ENCODE data around the gene GAB1.

GAB1 gene

GRCh38 chr4:143356493-143356892 is 19.8 kb downstream of the GAB1 start:
- no peaks in the 10 kb centered on the region for H3K9me3 ChIP-seq (ENCODE audit: control insufficient read depth in 1 of 2, low read length in 2 of 2)
- peaks cover 65 to 89% of the 10 kb centered on the region in 2 donors for H3K4me1 ChIP-seq (ENCODE audit: control insufficient read depth in 1 of 2, insufficient read depth in 2 of 2, low read length in 2 of 2)
- no peaks in the 10 kb centered on the region for H3K27me3 ChIP-seq (ENCODE audit: control insufficient read depth in 1 of 2, insufficient read depth in 2 of 2, low read length in 2 of 2)
- no peak overlapping the region for H3K9ac ChIP-seq (ENCODE audit: low read depth in 1 of 2, low read length in 2 of 2)
- no peak overlapping the region for H3K27ac ChIP-seq (ENCODE audit: low read depth, low read length)
- no peak overlapping the region for H3K4me3 ChIP-seq (ENCODE audit: low read depth in 1 of 2, low read length in 2 of 2)
- H3K36me3 ChIP-seq (ENCODE audit: control insufficient read depth in 1 of 2, insufficient read depth in 2 of 2, low read length in 2 of 2), result no peaks in the 10 kb centered on the region

- no peaks in the 10 kb centered on the region for H3K36me3 ChIP-seq (ENCODE audit: control insufficient read depth in 1 of 2, insufficient read depth in 2 of 2, low read length in 2 of 2)
- H3K4me3 ChIP-seq (ENCODE audit: low read depth in 1 of 2, low read length in 2 of 2), result no peak overlapping the region
- H3K27ac ChIP-seq (ENCODE audit: low read depth, low read length), result no peak overlapping the region
- H3K4me1 ChIP-seq (ENCODE audit: control insufficient read depth in 1 of 2, insufficient read depth in 2 of 2, low read length in 2 of 2), result peaks cover 64 to 89% of the 10 kb centered on the region in 2 donors
- H3K9ac ChIP-seq (ENCODE audit: low read depth in 1 of 2, low read length in 2 of 2), result peak overlapping the region in 1 of 2 donors; percentile 22
- no peaks in the 10 kb centered on the region for H3K27me3 ChIP-seq (ENCODE audit: control insufficient read depth in 1 of 2, insufficient read depth in 2 of 2, low read length in 2 of 2)
- H3K9me3 ChIP-seq (ENCODE audit: control insufficient read depth in 1 of 2, low read length in 2 of 2), result no peaks in the 10 kb centered on the region
Measured at GRCh38 chr4:143357161-143357845, 20.6 kb downstream of the GAB1 start.

GRCh38 chr4:143358419-143358818 is 21.7 kb downstream of the GAB1 start:
- Histone ChIP-seq H3K27ac (ENCODE audit: low read depth, low read length) (peak overlapping the region; percentile 13), H3K4me3 (ENCODE audit: low read depth in 1 of 2, low read length in 2 of 2) (peak overlapping the region; percentile 6 to 45), H3K36me3 (ENCODE audit: control insufficient read depth in 1 of 2, insufficient read depth in 2 of 2, low read length in 2 of 2) (no peaks in the 10 kb centered on the region), H3K4me1 (ENCODE audit: control insufficient read depth in 1 of 2, insufficient read depth in 2 of 2, low read length in 2 of 2) (peaks cover 54 to 85% of the 10 kb centered on the region in 2 donors), H3K9me3 (ENCODE audit: control insufficient read depth in 1 of 2, low read length in 2 of 2) (no peaks in the 10 kb centered on the region), H3K9ac (ENCODE audit: low read depth in 1 of 2, low read length in 2 of 2) (no peak overlapping the region), H3K27me3 (ENCODE audit: control insufficient read depth in 1 of 2, insufficient read depth in 2 of 2, low read length in 2 of 2) (no peaks in the 10 kb centered on the region)

- peak overlapping the region; percentile 6 to 47 for H3K4me3 ChIP-seq (ENCODE audit: low read depth in 1 of 2, low read length in 2 of 2)
- peak overlapping the region; percentile 77 for H3K27ac ChIP-seq (ENCODE audit: low read depth, low read length)
- peaks cover 50 to 80% of the 10 kb centered on the region in 2 donors for H3K4me1 ChIP-seq (ENCODE audit: control insufficient read depth in 1 of 2, insufficient read depth in 2 of 2, low read length in 2 of 2)
- H3K36me3 ChIP-seq (ENCODE audit: control insufficient read depth in 1 of 2, insufficient read depth in 2 of 2, low read length in 2 of 2), result no peaks in the 10 kb centered on the region
- peak overlapping the region in 1 of 2 donors; percentile 4 for H3K9ac ChIP-seq (ENCODE audit: low read depth in 1 of 2, low read length in 2 of 2)
- H3K27me3 ChIP-seq (ENCODE audit: control insufficient read depth in 1 of 2, insufficient read depth in 2 of 2, low read length in 2 of 2), result no peaks in the 10 kb centered on the region
- H3K9me3 ChIP-seq (ENCODE audit: control insufficient read depth in 1 of 2, low read length in 2 of 2), result no peaks in the 10 kb centered on the region
Measured at GRCh38 chr4:143358923-143359643, 22.4 kb downstream of the GAB1 start.

GRCh38 chr4:143359644-143360193 is 23.0 kb downstream of the GAB1 start:
- peak overlapping the region; percentile 77 for H3K27ac ChIP-seq (ENCODE audit: low read depth, low read length)
- peak overlapping the region; percentile 6 to 47 for H3K4me3 ChIP-seq (ENCODE audit: low read depth in 1 of 2, low read length in 2 of 2)
- H3K36me3 ChIP-seq (ENCODE audit: control insufficient read depth in 1 of 2, insufficient read depth in 2 of 2, low read length in 2 of 2), result no peaks in the 10 kb centered on the region
- H3K9ac ChIP-seq (ENCODE audit: low read depth in 1 of 2, low read length in 2 of 2), result peak overlapping the region in 1 of 2 donors; percentile 4
- peaks cover 50 to 75% of the 10 kb centered on the region in 2 donors for H3K4me1 ChIP-seq (ENCODE audit: control insufficient read depth in 1 of 2, insufficient read depth in 2 of 2, low read length in 2 of 2)
- H3K9me3 ChIP-seq (ENCODE audit: control insufficient read depth in 1 of 2, low read length in 2 of 2), result no peaks in the 10 kb centered on the region
- no peaks in the 10 kb centered on the region for H3K27me3 ChIP-seq (ENCODE audit: control insufficient read depth in 1 of 2, insufficient read depth in 2 of 2, low read length in 2 of 2)

- Histone ChIP-seq H3K4me1 (ENCODE audit: control insufficient read depth in 1 of 2, insufficient read depth in 2 of 2, low read length in 2 of 2) (peaks cover 39 to 62% of the 10 kb centered on the region in 2 donors), H3K27ac (ENCODE audit: low read depth, low read length) (no peak overlapping the region), H3K9me3 (ENCODE audit: control insufficient read depth in 1 of 2, low read length in 2 of 2) (no peaks in the 10 kb centered on the region), H3K27me3 (ENCODE audit: control insufficient read depth in 1 of 2, insufficient read depth in 2 of 2, low read length in 2 of 2) (no peaks in the 10 kb centered on the region), H3K36me3 (ENCODE audit: control insufficient read depth in 1 of 2, insufficient read depth in 2 of 2, low read length in 2 of 2) (no peaks in the 10 kb centered on the region), H3K4me3 (ENCODE audit: low read depth in 1 of 2, low read length in 2 of 2) (no peak overlapping the region), H3K9ac (ENCODE audit: low read depth in 1 of 2, low read length in 2 of 2) (no peak overlapping the region)
Measured at GRCh38 chr4:143360838-143361625, 24.4 kb downstream of the GAB1 start.

GRCh38 chr4:143362349-143363046 is 25.8 kb downstream of the GAB1 start:
- Histone ChIP-seq H3K36me3 (ENCODE audit: control insufficient read depth in 1 of 2, insufficient read depth in 2 of 2, low read length in 2 of 2) (no peaks in the 10 kb centered on the region), H3K27ac (ENCODE audit: low read depth, low read length) (no peak overlapping the region), H3K9me3 (ENCODE audit: control insufficient read depth in 1 of 2, low read length in 2 of 2) (no peaks in the 10 kb centered on the region), H3K9ac (ENCODE audit: low read depth in 1 of 2, low read length in 2 of 2) (no peak overlapping the region), H3K4me1 (ENCODE audit: control insufficient read depth in 1 of 2, insufficient read depth in 2 of 2, low read length in 2 of 2) (peaks cover 32 to 47% of the 10 kb centered on the region in 2 donors), H3K4me3 (ENCODE audit: low read depth in 1 of 2, low read length in 2 of 2) (no peak overlapping the region), H3K27me3 (ENCODE audit: control insufficient read depth in 1 of 2, insufficient read depth in 2 of 2, low read length in 2 of 2) (no peaks in the 10 kb centered on the region)

GRCh38 chr4:143363332-143363731 is 26.7 kb downstream of the GAB1 start:
- Histone ChIP-seq H3K4me1 (ENCODE audit: control insufficient read depth in 1 of 2, insufficient read depth in 2 of 2, low read length in 2 of 2) (peaks cover 31 to 44% of the 10 kb centered on the region in 2 donors), H3K27me3 (ENCODE audit: control insufficient read depth in 1 of 2, insufficient read depth in 2 of 2, low read length in 2 of 2) (no peaks in the 10 kb centered on the region), H3K9ac (ENCODE audit: low read depth in 1 of 2, low read length in 2 of 2) (no peak overlapping the region), H3K9me3 (ENCODE audit: control insufficient read depth in 1 of 2, low read length in 2 of 2) (no peaks in the 10 kb centered on the region), H3K27ac (ENCODE audit: low read depth, low read length) (no peak overlapping the region), H3K4me3 (ENCODE audit: low read depth in 1 of 2, low read length in 2 of 2) (no peak overlapping the region), H3K36me3 (ENCODE audit: control insufficient read depth in 1 of 2, insufficient read depth in 2 of 2, low read length in 2 of 2) (no peaks in the 10 kb centered on the region)

- Histone ChIP-seq H3K9ac (ENCODE audit: low read depth in 1 of 2, low read length in 2 of 2) (no peak overlapping the region), H3K27me3 (ENCODE audit: control insufficient read depth in 1 of 2, insufficient read depth in 2 of 2, low read length in 2 of 2) (no peaks in the 10 kb centered on the region), H3K9me3 (ENCODE audit: control insufficient read depth in 1 of 2, low read length in 2 of 2) (no peaks in the 10 kb centered on the region), H3K4me1 (ENCODE audit: control insufficient read depth in 1 of 2, insufficient read depth in 2 of 2, low read length in 2 of 2) (peaks cover 24 to 37% of the 10 kb centered on the region in 2 donors), H3K36me3 (ENCODE audit: control insufficient read depth in 1 of 2, insufficient read depth in 2 of 2, low read length in 2 of 2) (no peaks in the 10 kb centered on the region), H3K27ac (ENCODE audit: low read depth, low read length) (no peak overlapping the region), H3K4me3 (ENCODE audit: low read depth in 1 of 2, low read length in 2 of 2) (no peak overlapping the region)
Measured at GRCh38 chr4:143364063-143364462, 27.4 kb downstream of the GAB1 start.
